Measurements from ENCODE around the gene PDE4D.

Gene PDE4D

GRCh38 chr5:59245198-59245597 is 648.3 kb downstream of the PDE4D start:
- Histone ChIP-seq H3K36me3 (ENCODE audit: control insufficient read depth, insufficient read depth, low read length) (no peaks in the 10 kb centered on the region), H3K27ac (ENCODE audit: insufficient read depth, low read depth, low read length, poor library complexity, severe bottlenecking) (no peak overlapping the region), H3K27me3 (ENCODE audit: control insufficient read depth, insufficient read depth, low read length, poor library complexity, severe bottlenecking) (no peaks in the 10 kb centered on the region), H3K4me1 (ENCODE audit: control insufficient read depth, insufficient read depth, low read length) (no peaks in the 10 kb centered on the region), H3K9me3 (ENCODE audit: control insufficient read depth, low read length) (no peaks in the 10 kb centered on the region), H3K4me3 (ENCODE audit: insufficient read depth, low read depth, low read length) (no peak overlapping the region)
- WGBS, 2 experiments = 67 to 79% methylated on average over 2 to 3 of the region's 3 CpGs

GRCh38 chr5:59241552-59241951 is 652.0 kb downstream of the PDE4D start:
- 78 to 90% methylated on average over 1 of the region's 1 CpG for WGBS, 2 experiments
- Histone ChIP-seq H3K9me3 (ENCODE audit: control insufficient read depth, low read length) (no peaks in the 10 kb centered on the region), H3K36me3 (ENCODE audit: control insufficient read depth, insufficient read depth, low read length) (no peaks in the 10 kb centered on the region), H3K4me1 (ENCODE audit: control insufficient read depth, insufficient read depth, low read length) (no peaks in the 10 kb centered on the region), H3K4me3 (ENCODE audit: insufficient read depth, low read depth, low read length) (no peak overlapping the region), H3K27me3 (ENCODE audit: control insufficient read depth, insufficient read depth, low read length, poor library complexity, severe bottlenecking) (no peaks in the 10 kb centered on the region), H3K27ac (ENCODE audit: insufficient read depth, low read depth, low read length, poor library complexity, severe bottlenecking) (no peak overlapping the region)

GRCh38 chr5:59241119-59241518 is 652.4 kb downstream of the PDE4D start:
- Histone ChIP-seq H3K27me3 (ENCODE audit: control insufficient read depth, insufficient read depth, low read length, poor library complexity, severe bottlenecking) (no peaks in the 10 kb centered on the region), H3K9me3 (ENCODE audit: control insufficient read depth, low read length) (no peaks in the 10 kb centered on the region), H3K27ac (ENCODE audit: insufficient read depth, low read depth, low read length, poor library complexity, severe bottlenecking) (no peak overlapping the region), H3K36me3 (ENCODE audit: control insufficient read depth, insufficient read depth, low read length) (no peaks in the 10 kb centered on the region), H3K4me3 (ENCODE audit: insufficient read depth, low read depth, low read length) (no peak overlapping the region), H3K4me1 (ENCODE audit: control insufficient read depth, insufficient read depth, low read length) (no peaks in the 10 kb centered on the region)
- 91 to 92% methylated on average over 1 of the region's 1 CpG for WGBS, 2 experiments

- H3K27ac ChIP-seq (ENCODE audit: insufficient read depth, low read depth, low read length, poor library complexity, severe bottlenecking) = no peak overlapping the region
- H3K36me3 ChIP-seq (ENCODE audit: control insufficient read depth, insufficient read depth, low read length) = no peaks in the 10 kb centered on the region
- H3K4me1 ChIP-seq (ENCODE audit: control insufficient read depth, insufficient read depth, low read length) = no peaks in the 10 kb centered on the region
- H3K27me3 ChIP-seq (ENCODE audit: control insufficient read depth, insufficient read depth, low read length, poor library complexity, severe bottlenecking) = no peaks in the 10 kb centered on the region
- H3K9me3 ChIP-seq (ENCODE audit: control insufficient read depth, low read length) = no peaks in the 10 kb centered on the region
- no peak overlapping the region for H3K4me3 ChIP-seq (ENCODE audit: insufficient read depth, low read depth, low read length)
- 86 to 97% methylated on average over 3 of the region's 3 CpGs for WGBS, 2 experiments
Observed at GRCh38 chr5:59238126-59238902, 655.2 kb downstream of the PDE4D start.

GRCh38 chr5:59236986-59237385 is 656.5 kb downstream of the PDE4D start:
- Histone ChIP-seq H3K4me1 (ENCODE audit: control insufficient read depth, insufficient read depth, low read length) (no peaks in the 10 kb centered on the region), H3K9me3 (ENCODE audit: control insufficient read depth, low read length) (no peaks in the 10 kb centered on the region), H3K4me3 (ENCODE audit: insufficient read depth, low read depth, low read length) (no peak overlapping the region), H3K36me3 (ENCODE audit: control insufficient read depth, insufficient read depth, low read length) (no peaks in the 10 kb centered on the region), H3K27ac (ENCODE audit: insufficient read depth, low read depth, low read length, poor library complexity, severe bottlenecking) (no peak overlapping the region), H3K27me3 (ENCODE audit: control insufficient read depth, insufficient read depth, low read length, poor library complexity, severe bottlenecking) (no peaks in the 10 kb centered on the region)

- WGBS, 2 experiments = 95 to 99% methylated on average over 7 of the region's 7 CpGs
- Histone ChIP-seq H3K4me3 (ENCODE audit: insufficient read depth, low read depth, low read length) (no peak overlapping the region), H3K27me3 (ENCODE audit: control insufficient read depth, insufficient read depth, low read length, poor library complexity, severe bottlenecking) (no peaks in the 10 kb centered on the region), H3K27ac (ENCODE audit: insufficient read depth, low read depth, low read length, poor library complexity, severe bottlenecking) (no peak overlapping the region), H3K36me3 (ENCODE audit: control insufficient read depth, insufficient read depth, low read length) (no peaks in the 10 kb centered on the region), H3K9me3 (ENCODE audit: control insufficient read depth, low read length) (no peaks in the 10 kb centered on the region), H3K4me1 (ENCODE audit: control insufficient read depth, insufficient read depth, low read length) (no peaks in the 10 kb centered on the region)
Observed at GRCh38 chr5:59236448-59236847, 657.1 kb downstream of the PDE4D start.

- H3K4me1 ChIP-seq (ENCODE audit: control insufficient read depth, insufficient read depth, low read length) = no peaks in the 10 kb centered on the region
- H3K4me3 ChIP-seq (ENCODE audit: insufficient read depth, low read depth, low read length) = no peak overlapping the region
- no peaks in the 10 kb centered on the region for H3K36me3 ChIP-seq (ENCODE audit: control insufficient read depth, insufficient read depth, low read length)
- WGBS, 2 experiments = 86% methylated on average over 1 of the region's 1 CpG; no CpG with 5 or more reads in 1 of the 2 experiments
- no peaks in the 10 kb centered on the region for H3K27me3 ChIP-seq (ENCODE audit: control insufficient read depth, insufficient read depth, low read length, poor library complexity, severe bottlenecking)
- H3K27ac ChIP-seq (ENCODE audit: insufficient read depth, low read depth, low read length, poor library complexity, severe bottlenecking) = no peak overlapping the region
- H3K9me3 ChIP-seq (ENCODE audit: control insufficient read depth, low read length) = no peaks in the 10 kb centered on the region
Observed at GRCh38 chr5:59234236-59234635, 659.3 kb downstream of the PDE4D start.

- H3K27ac ChIP-seq (ENCODE audit: insufficient read depth, low read depth, low read length, poor library complexity, severe bottlenecking) = no peak overlapping the region
- H3K9me3 ChIP-seq (ENCODE audit: control insufficient read depth, low read length) = no peaks in the 10 kb centered on the region
- H3K36me3 ChIP-seq (ENCODE audit: control insufficient read depth, insufficient read depth, low read length) = no peaks in the 10 kb centered on the region
- no peaks in the 10 kb centered on the region for H3K4me1 ChIP-seq (ENCODE audit: control insufficient read depth, insufficient read depth, low read length)
- WGBS, 2 experiments = 90 to 97% methylated on average over 4 to 6 of the region's 7 CpGs
- H3K4me3 ChIP-seq (ENCODE audit: insufficient read depth, low read depth, low read length) = no peak overlapping the region
- no peaks in the 10 kb centered on the region for H3K27me3 ChIP-seq (ENCODE audit: control insufficient read depth, insufficient read depth, low read length, poor library complexity, severe bottlenecking)
Observed at GRCh38 chr5:59231221-59231931, 662.1 kb downstream of the PDE4D start.

- Histone ChIP-seq H3K9me3 (ENCODE audit: control insufficient read depth, low read length) (no peaks in the 10 kb centered on the region), H3K36me3 (ENCODE audit: control insufficient read depth, insufficient read depth, low read length) (no peaks in the 10 kb centered on the region), H3K27me3 (ENCODE audit: control insufficient read depth, insufficient read depth, low read length, poor library complexity, severe bottlenecking) (no peaks in the 10 kb centered on the region), H3K27ac (ENCODE audit: insufficient read depth, low read depth, low read length, poor library complexity, severe bottlenecking) (no peak overlapping the region), H3K4me1 (ENCODE audit: control insufficient read depth, insufficient read depth, low read length) (no peaks in the 10 kb centered on the region), H3K4me3 (ENCODE audit: insufficient read depth, low read depth, low read length) (no peak overlapping the region)
Observed at GRCh38 chr5:59222687-59223511, 670.6 kb downstream of the PDE4D start.

- Histone ChIP-seq H3K27me3 (ENCODE audit: control insufficient read depth, insufficient read depth, low read length, poor library complexity, severe bottlenecking) (no peaks in the 10 kb centered on the region), H3K36me3 (ENCODE audit: control insufficient read depth, insufficient read depth, low read length) (no peaks in the 10 kb centered on the region), H3K4me3 (ENCODE audit: insufficient read depth, low read depth, low read length) (no peak overlapping the region), H3K4me1 (ENCODE audit: control insufficient read depth, insufficient read depth, low read length) (no peaks in the 10 kb centered on the region), H3K9me3 (ENCODE audit: control insufficient read depth, low read length) (no peaks in the 10 kb centered on the region), H3K27ac (ENCODE audit: insufficient read depth, low read depth, low read length, poor library complexity, severe bottlenecking) (no peak overlapping the region)
- WGBS, 2 experiments = 93 to 97% methylated on average over 2 of the region's 2 CpGs
Observed at GRCh38 chr5:59221769-59222168, 671.8 kb downstream of the PDE4D start.
